ENCODE results near the gene MYO1D. TPM values are rescaled to one million over a fixed set of nuclear protein-coding genes. Genes with fewer than 3 reads are reported as not detected.
A peak's percentile ranks its signal among the peaks of the same experiment; 100 is the strongest.

Gene MYO1D
- total and polyA plus RNA-seq, 2 donors (not counting 1 experiment from before 2014, with no cell fraction given), result 5.4 to 26.7 TPM

GRCh38 chr17:32523017-32523680 lies 353.8 kb downstream of the MYO1D start:
- no peaks in the 10 kb centered on the region for H4K20me1 ChIP-seq (ENCODE audit: control insufficient read depth, insufficient read depth, low read length, poor library complexity, severe bottlenecking)
- peak overlapping the region in 3 of 5 experiments; percentile 9 to 41 (median 20) for H3K4me3 ChIP-seq (ENCODE audit: control extremely low read depth in 1 of 5, extremely low read depth in 1 of 5, insufficient read depth in 1 of 5, low read depth in 2 of 5, low read length in 4 of 5)
- peaks cover 0 to 4% (median 0%) of the 10 kb centered on the region in 3 donors for H3K9me3 ChIP-seq (ENCODE audit: control extremely low read depth in 1 of 3, control insufficient read depth in 2 of 3, insufficient read depth in 1 of 3, low read length in 2 of 3)
- TF ChIP-seq, protein P1, sequence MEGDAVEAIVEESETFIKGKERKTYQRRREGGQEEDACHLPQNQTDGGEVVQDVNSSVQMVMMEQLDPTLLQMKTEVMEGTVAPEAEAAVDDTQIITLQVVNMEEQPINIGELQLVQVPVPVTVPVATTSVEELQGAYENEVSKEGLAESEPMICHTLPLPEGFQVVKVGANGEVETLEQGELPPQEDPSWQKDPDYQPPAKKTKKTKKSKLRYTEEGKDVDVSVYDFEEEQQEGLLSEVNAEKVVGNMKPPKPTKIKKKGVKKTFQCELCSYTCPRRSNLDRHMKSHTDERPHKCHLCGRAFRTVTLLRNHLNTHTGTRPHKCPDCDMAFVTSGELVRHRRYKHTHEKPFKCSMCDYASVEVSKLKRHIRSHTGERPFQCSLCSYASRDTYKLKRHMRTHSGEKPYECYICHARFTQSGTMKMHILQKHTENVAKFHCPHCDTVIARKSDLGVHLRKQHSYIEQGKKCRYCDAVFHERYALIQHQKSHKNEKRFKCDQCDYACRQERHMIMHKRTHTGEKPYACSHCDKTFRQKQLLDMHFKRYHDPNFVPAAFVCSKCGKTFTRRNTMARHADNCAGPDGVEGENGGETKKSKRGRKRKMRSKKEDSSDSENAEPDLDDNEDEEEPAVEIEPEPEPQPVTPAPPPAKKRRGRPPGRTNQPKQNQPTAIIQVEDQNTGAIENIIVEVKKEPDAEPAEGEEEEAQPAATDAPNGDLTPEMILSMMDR (IDR thresholded peaks at IDR 0.05), result no peak
- TF ChIP-seq EZH2 (IDR thresholded peaks at IDR 0.05; ENCODE audit: borderline replicate concordance, insufficient read depth, low read depth, low read length, poor library complexity, severe bottlenecking), result no peak
- H3K4me3 Mint-ChIP-seq, result peak overlapping the region; percentile 64
- H3K9me3 Mint-ChIP-seq (ENCODE audit: insufficient read depth), result no peaks in the 10 kb centered on the region
- H2AFZ ChIP-seq (ENCODE audit: insufficient read depth, low read depth, low read length, poor library complexity, severe bottlenecking), result no peak overlapping the region
- ATAC-seq (ENCODE audit: low read depth) (peak; percentile 68), DNase-seq (peak; percentile 90)
- no peaks in the 10 kb centered on the region for H3K79me2 ChIP-seq (ENCODE audit: control insufficient read depth, insufficient read depth, low read length)
- no peaks in the 10 kb centered on the region for H3K27me3 ChIP-seq (replicated peaks in 1 of 4; ENCODE audit: control extremely low read depth in 1 of 4, control insufficient read depth in 3 of 4, insufficient read depth in 4 of 4, low read length in 3 of 4)
- peak overlapping the region; percentile 74 for H3K4me2 ChIP-seq (replicated peaks; ENCODE audit: low read depth, low read length, poor library complexity, severe bottlenecking)
- H3K36me3 ChIP-seq (replicated peaks in 1 of 2; ENCODE audit: control extremely low read depth in 1 of 2, control insufficient read depth in 1 of 2, extremely low read depth in 1 of 2, insufficient read depth in 2 of 2, low read length in 1 of 2), result no peaks in the 10 kb centered on the region
- H3K27ac Mint-ChIP-seq, result peak overlapping the region; percentile 72
- intact Hi-C loops (cut with micrococcal nuclease), result loop anchor here (1.0 to 5.0 kb wide), 4 partner anchors 20 to 84 kb away; no protein-coding TSS in a partner anchor
- H3K4me1 Mint-ChIP-seq, result peaks cover 74% of the 10 kb centered on the region
- H3K27me3 Mint-ChIP-seq, result no peaks in the 10 kb centered on the region
- peaks cover 76 to 82% of the 10 kb centered on the region in 2 donors for H3K4me1 ChIP-seq (ENCODE audit: control insufficient read depth in 2 of 2, insufficient read depth in 2 of 2, low read length in 2 of 2)
- peak overlapping the region; percentile 52 for H3K9ac ChIP-seq (ENCODE audit: low read length)
- H3K27ac ChIP-seq (ENCODE audit: low read length in 2 of 2), result peak overlapping the region; percentile 89 to 94
- CTCF ChIA-PET, result interaction anchor here (0.7 to 4.5 kb wide), 10 partner anchors 11 to 136 kb away, joined by 3 to 74 read pairs (median 6); partner anchors contain the start of gene CDK5R1
- POLR2A ChIA-PET, result interaction anchor here (0.6 to 2.1 kb wide), 8 partner anchors 32 to 1030 kb away, joined by 3 to 13 read pairs (median 8); partner anchors contain the start of gene CDK5R1
- WGBS (ENCODE audit: insufficient coverage), result 43% methylated on average over 5 of the region's 11 CpGs
